Natural killer cell (primary cell): ENCODE data around the gene ZNF521. TPM values are rescaled to one million over a fixed set of nuclear protein-coding genes. Genes with fewer than 3 reads are reported as not detected.
A peak's percentile ranks its signal among the peaks of the same experiment; 100 is the strongest.

Source experiments
- ATAC-seq, 3 donors: fragments of 150-1000 bp in 2 of 3; fragments of 200-7000 bp in 1 of 3; cut with Tn5 transposase; 1 replicate in 1 of 3; 2 replicates in 2 of 3; pipeline ENCODE4 v1.10.0; 2021; ENCODE audit warnings: mild to moderate bottlenecking in 2 of 3, moderate library complexity in 2 of 3
- DNase-seq, 2 donors: peaks; one replicate each; pipeline versions ENCODE4 v3.0.0 to v3.0.0-alpha.2; 2013 to 2021; ENCODE audit warnings: mixed read lengths in 1 of 2
- H3K27ac ChIP-seq: one replicate; pipeline ENCODE4 v1.5.1; 2013; ENCODE audit warnings: mild to moderate bottlenecking, low read length
- H3K27me3 ChIP-seq: one replicate; pipeline ENCODE4 v1.6.1; 2013; ENCODE audit warnings: low read length; ENCODE audit not compliant: control insufficient read depth, insufficient read depth
- H3K36me3 ChIP-seq: one replicate; pipeline ENCODE4 v1.6.1; 2013; ENCODE audit warnings: low read length; ENCODE audit not compliant: control insufficient read depth, insufficient read depth
- H3K4me1 ChIP-seq: one replicate; pipeline ENCODE4 v1.6.1; 2013; ENCODE audit warnings: low read length; ENCODE audit not compliant: control insufficient read depth, insufficient read depth
- H3K4me3 ChIP-seq: one replicate; pipeline ENCODE4 v1.5.1; 2013; ENCODE audit warnings: low read length
- H3K9me3 ChIP-seq: one replicate; pipeline ENCODE4 v1.6.1; 2013; ENCODE audit warnings: low read length; ENCODE audit not compliant: control insufficient read depth, insufficient read depth
- H3K27ac Mint-ChIP-seq, 2 donors: one replicate each; pipeline ENCODE4 v1.8.0; 2022; ENCODE audit warnings: mild to moderate bottlenecking in 2 of 2, mixed read lengths in 2 of 2, moderate library complexity in 1 of 2
- H3K27me3 Mint-ChIP-seq, 2 donors: one replicate each; pipeline ENCODE4 v1.8.0; 2022; ENCODE audit warnings: low read depth in 2 of 2, mixed read lengths in 2 of 2
- H3K36me3 Mint-ChIP-seq: one replicate; pipeline ENCODE4 v1.8.0; 2022; ENCODE audit warnings: mixed read lengths
- H3K4me1 Mint-ChIP-seq, 2 donors: one replicate each; pipeline ENCODE4 v1.8.0; 2022; ENCODE audit warnings: mixed read lengths in 2 of 2
- H3K4me3 Mint-ChIP-seq: one replicate; pipeline ENCODE4 v1.8.0; 2022; ENCODE audit warnings: mild to moderate bottlenecking, moderate library complexity, mixed read lengths
- H3K9me3 Mint-ChIP-seq, 2 donors: one replicate each; pipeline ENCODE4 v1.8.0; 2022; ENCODE audit warnings: mixed read lengths in 2 of 2
- CTCF ChIP-seq: fragments of 200-600 bp; IDR thresholded peaks from one replicate; pipeline ENCODE4 v1.8.0; 2022; ENCODE audit warnings: antibody characterized with exemption
- WGBS: methylation state at CpG from one replicate; pipeline ENCODE4 v1.1.7; 2013; ENCODE audit warnings: missing lambda C conversion rate; ENCODE audit not compliant: insufficient coverage; 5-methylcytosine and 5-hydroxymethylcytosine counted together
- intact Hi-C: fragments of 100-400 bp; cut with micrococcal nuclease; formaldehyde crosslinking; loops from one replicate; pipeline ENCODE4 v1.14.2; 2022
- total RNA-seq, 4 donors: library from RNA; stranded (reverse); fragments of 120-200 nt in 1 of 4; gene quantifications; one replicate each; pipeline versions ENCODE4 v1.2.3 to v1.2.4, GENCODE V29; 2013 to 2022

The ZNF521 gene
- total RNA-seq, 3 donors from 2014 or later (not counting 1 experiment from before 2014, with no cell fraction given) = 0.19 to 3.5 (median 0.54) TPM

GRCh38 chr18:25348386-25349130 is 3.4 kb downstream of the ZNF521 start:
- no peak for TF ChIP-seq CTCF
- H3K4me3 ChIP-seq = no peak overlapping the region
- peaks cover 26% of the 10 kb centered on the region for H3K4me1 ChIP-seq
- ATAC-seq (no peak), DNase-seq (no peak)
- H3K36me3 Mint-ChIP-seq = no peaks in the 10 kb centered on the region
- H3K27ac ChIP-seq = no peak overlapping the region
- peaks cover 25% of the 10 kb centered on the region for H3K27me3 ChIP-seq
- H3K4me1 Mint-ChIP-seq = peaks cover 14% of the 10 kb centered on the region in 2 donors
- H3K27ac Mint-ChIP-seq = no peak overlapping the region
- H3K36me3 ChIP-seq = no peaks in the 10 kb centered on the region
- H3K4me3 Mint-ChIP-seq = peak overlapping the region; percentile 87
- no peaks in the 10 kb centered on the region for H3K9me3 ChIP-seq
- H3K27me3 Mint-ChIP-seq = peaks cover 35 to 60% of the 10 kb centered on the region in 2 donors
- intact Hi-C loops = no loop called here
- 51% methylated on average over 16 of the region's 17 CpGs for WGBS
- no peaks in the 10 kb centered on the region for H3K9me3 Mint-ChIP-seq

- H3K27me3 ChIP-seq = peaks cover 28% of the 10 kb centered on the region
- H3K36me3 ChIP-seq = no peaks in the 10 kb centered on the region
- H3K4me3 Mint-ChIP-seq = no peak overlapping the region
- no peak overlapping the region for H3K4me3 ChIP-seq
- ATAC-seq (no peak), DNase-seq (no peak)
- no peaks in the 10 kb centered on the region for H3K36me3 Mint-ChIP-seq
- peaks cover 32 to 74% of the 10 kb centered on the region in 2 donors for H3K27me3 Mint-ChIP-seq
- no peaks in the 10 kb centered on the region for H3K9me3 Mint-ChIP-seq
- WGBS = 100% methylated on average over 1 of the region's 1 CpG
- H3K9me3 ChIP-seq = no peaks in the 10 kb centered on the region
- peaks cover 14% of the 10 kb centered on the region in 2 donors for H3K4me1 Mint-ChIP-seq
- intact Hi-C loops = no loop called here
- peaks cover 22% of the 10 kb centered on the region for H3K4me1 ChIP-seq
- TF ChIP-seq CTCF = no peak
- H3K27ac ChIP-seq = no peak overlapping the region
- H3K27ac Mint-ChIP-seq = no peak overlapping the region
Measured at GRCh38 chr18:25346561-25346960, 5.4 kb downstream of the ZNF521 start.

GRCh38 chr18:25345081-25345866 is 6.7 kb downstream of the ZNF521 start:
- intact Hi-C loops = no loop called here

More at GRCh38 chr18:25345081-25345866, 6.7 kb downstream of the ZNF521 start:
- Mint-ChIP-seq H3K4me1 (peaks cover 4% of the 10 kb centered on the region in 2 donors), H3K4me3 (no peak overlapping the region), H3K9me3 (no peaks in the 10 kb centered on the region), H3K27ac (no peak overlapping the region), H3K36me3 (no peaks in the 10 kb centered on the region), H3K27me3 (peaks cover 25 to 78% of the 10 kb centered on the region in 2 donors)
- Histone ChIP-seq H3K4me3 (no peak overlapping the region), H3K4me1 (peaks cover 10% of the 10 kb centered on the region), H3K9me3 (no peaks in the 10 kb centered on the region), H3K36me3 (no peaks in the 10 kb centered on the region), H3K27ac (no peak overlapping the region), H3K27me3 (peaks cover 25% of the 10 kb centered on the region)
- no peak for ATAC-seq
- TF ChIP-seq CTCF = no peak
- DNase-seq = no peak
- WGBS = 88% methylated on average over 8 of the region's 8 CpGs
